Psoas muscle (tissue), 8 donors: ENCODE results near the gene CEP290. TPM values are rescaled to one million over a fixed set of nuclear protein-coding genes. Genes with fewer than 3 reads are reported as not detected.

Experiments
- ATAC-seq, 4 donors: fragments of 200-7000 bp; cut with Tn5 transposase; one replicate each; pipeline ENCODE4 v1.9.1; 2020; ENCODE audit warnings: moderate library complexity in 3 of 4, mild to moderate bottlenecking in 2 of 4
- DNase-seq, 2 donors: peaks; one replicate each; pipeline ENCODE4 v3.0.0-alpha.2; 2020
- H3K27ac ChIP-seq: fragments of 200-600 bp; one replicate; pipeline ENCODE4 v1.8.0; 2022
- H3K27me3 ChIP-seq, 3 donors: fragments of 200-600 bp in 1 of 3; one replicate each; pipeline versions ENCODE4 v1.6.1 to v1.8.0; 2013 to 2022; ENCODE audit warnings: low read length in 2 of 3, mild to moderate bottlenecking in 2 of 3, moderate library complexity in 1 of 3; ENCODE audit not compliant: insufficient read depth in 3 of 3
- H3K36me3 ChIP-seq, 2 donors: fragments of 200-600 bp in 1 of 2; one replicate each; pipeline versions ENCODE4 v1.6.1 to v1.8.0; 2013 to 2022; ENCODE audit warnings: low read depth in 1 of 2, mild to moderate bottlenecking in 1 of 2, moderate library complexity in 1 of 2; ENCODE audit not compliant: insufficient read depth in 1 of 2
- H3K4me1 ChIP-seq: fragments of 200-600 bp; one replicate; pipeline ENCODE4 v1.8.0; 2022
- H3K4me3 ChIP-seq: fragments of 200-600 bp; one replicate; pipeline ENCODE4 v1.8.0; 2022; ENCODE audit warnings: mild to moderate bottlenecking
- H3K9me3 ChIP-seq: fragments of 200-600 bp; one replicate; pipeline ENCODE4 v1.8.0; 2022
- CTCF ChIP-seq: fragments of 200-600 bp; IDR thresholded peaks from one replicate; pipeline ENCODE4 v1.8.0; 2022; ENCODE audit warnings: antibody characterized with exemption
- WGBS, 3 donors: extraction: QIAGEN DNeasy Blood & Tissue Kit; methylation state at CpG; one replicate each; pipeline versions ENCODE4 v1.1.6 to v1.1.7; 2013; 5-methylcytosine and 5-hydroxymethylcytosine counted together
- intact Hi-C, 2 donors: fragments of 100-400 bp; cut with DNase I; formaldehyde crosslinking; loops; one replicate each; pipeline versions ENCODE4 v1.11.0 to v1.14.2; 2022
- polyA plus RNA-seq, 3 donors: library from polyadenylated mRNA; stranded (reverse); fragments of 200-250 nt; gene quantifications; one replicate each; pipeline ENCODE4 v1.2.3, GENCODE V29; 2013
- total RNA-seq, 4 donors: library from RNA; stranded (reverse); fragmentation: NEBNext Ultra II Directional in 2 of 4; extraction: Animal tissue kit (Norgen Biotek cat#: 25700) in 2 of 4; gene quantifications; one replicate each; pipeline versions ENCODE4 v1.2.1 to v1.2.4, GENCODE V29; 2021 to 2023
- donor health status: healthy with polysubstance abuse.
- donor health status: DM: no; HTN: no; CAD: no; lungs with moderate emphysema.
- donor health status: Bipolar disorder and iron deficiency.
- donor health status: healthy.
- donor health status: DM: yes; HTN: yes; CAD: no.
- donor health status: DM: no; HTN: no; CAD: no.
- donor health status: DM: no; HTN: no; CAD: no.
- donor health status: DM: yes; HTN: yes; CAD: no.

The CEP290 gene
- total and polyA plus RNA-seq, 7 donors = 1.8 to 7.8 (median 4.5) TPM

- TF ChIP-seq CTCF = no peak
- H3K4me3 ChIP-seq = no peak overlapping the region
- intact Hi-C loops = no loop called here
- peaks cover 0 to 21% of the 10 kb centered on the region in 2 donors for H3K36me3 ChIP-seq
- no peaks in the 10 kb centered on the region for H3K9me3 ChIP-seq
- ATAC-seq (no peak), DNase-seq (no peak)
- H3K27ac ChIP-seq = no peak overlapping the region
- no peaks in the 10 kb centered on the region for H3K27me3 ChIP-seq
- H3K4me1 ChIP-seq = no peaks in the 10 kb centered on the region
- WGBS, 3 donors = 92 to 97% (median 96%) methylated on average over 1 of the region's 1 CpG
These were observed 14.3 kb upstream of the CEP290 start for GRCh38 chr12:88156075-88156654.

DNA sequence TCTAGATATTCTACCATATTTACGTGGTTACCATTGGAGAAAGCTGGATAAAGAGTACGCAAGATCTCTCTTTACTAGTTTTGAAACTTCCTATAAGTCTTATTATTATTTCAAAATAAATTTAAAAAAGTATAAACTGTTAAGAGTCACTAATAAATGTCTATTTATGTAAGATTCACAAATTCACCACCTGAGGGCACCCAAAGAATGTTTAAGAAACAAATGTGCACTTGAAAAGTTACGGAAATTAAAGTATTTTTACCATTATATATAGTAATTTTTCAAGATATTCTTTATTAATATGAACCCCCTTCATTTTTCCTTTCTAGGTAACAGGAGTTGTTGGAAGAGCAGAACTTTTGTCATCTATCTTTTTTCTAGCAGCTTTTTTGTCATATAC lies 12.1 kb upstream of the CEP290 start:
- H3K4me1 ChIP-seq = no peaks in the 10 kb centered on the region
- peak; percentile 18 for TF ChIP-seq CTCF
- ATAC-seq = no peak
- WGBS, 3 donors = 87 to 92% (median 90%) methylated on average over 3 of the region's 3 CpGs
- no peaks in the 10 kb centered on the region for H3K27me3 ChIP-seq
- DNase-seq = no peak
- intact Hi-C loops = no loop called here
- no peak overlapping the region for H3K4me3 ChIP-seq
- H3K9me3 ChIP-seq = no peaks in the 10 kb centered on the region
- no peak overlapping the region for H3K27ac ChIP-seq
- peaks cover 0 to 11% of the 10 kb centered on the region in 2 donors for H3K36me3 ChIP-seq

DNA sequence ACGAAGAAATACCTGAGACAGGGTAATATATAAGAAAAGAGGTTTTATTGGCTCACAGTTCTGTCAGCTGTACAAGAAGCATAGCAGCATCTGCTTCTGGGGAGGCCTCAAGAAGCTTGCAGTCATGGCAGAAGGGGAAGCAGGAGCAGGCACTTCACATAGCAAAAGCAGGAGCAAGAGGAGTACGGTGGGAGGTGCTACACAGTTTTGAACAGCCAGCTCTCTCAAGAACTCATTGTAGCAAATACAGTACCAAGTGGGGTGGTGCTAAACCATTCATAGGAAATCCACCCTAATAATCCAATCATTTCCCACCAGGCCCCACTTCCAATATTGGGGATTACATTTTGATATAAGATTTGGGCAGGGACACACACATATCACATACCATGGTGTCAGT lies 8.2 kb upstream of the CEP290 start:
- ATAC-seq (no peak), DNase-seq (no peak)
- H3K4me1 ChIP-seq = peaks cover 2% of the 10 kb centered on the region
- WGBS, 3 donors = 89 to 100% (median 99%) methylated on average over 2 of the region's 2 CpGs
- H3K4me3 ChIP-seq = no peak overlapping the region
- no peaks in the 10 kb centered on the region for H3K9me3 ChIP-seq
- no peak overlapping the region for H3K27ac ChIP-seq
- TF ChIP-seq CTCF = no peak
- no peaks in the 10 kb centered on the region for H3K27me3 ChIP-seq
- intact Hi-C loops = no loop called here
- peaks cover 0 to 9% of the 10 kb centered on the region in 2 donors for H3K36me3 ChIP-seq

DNA sequence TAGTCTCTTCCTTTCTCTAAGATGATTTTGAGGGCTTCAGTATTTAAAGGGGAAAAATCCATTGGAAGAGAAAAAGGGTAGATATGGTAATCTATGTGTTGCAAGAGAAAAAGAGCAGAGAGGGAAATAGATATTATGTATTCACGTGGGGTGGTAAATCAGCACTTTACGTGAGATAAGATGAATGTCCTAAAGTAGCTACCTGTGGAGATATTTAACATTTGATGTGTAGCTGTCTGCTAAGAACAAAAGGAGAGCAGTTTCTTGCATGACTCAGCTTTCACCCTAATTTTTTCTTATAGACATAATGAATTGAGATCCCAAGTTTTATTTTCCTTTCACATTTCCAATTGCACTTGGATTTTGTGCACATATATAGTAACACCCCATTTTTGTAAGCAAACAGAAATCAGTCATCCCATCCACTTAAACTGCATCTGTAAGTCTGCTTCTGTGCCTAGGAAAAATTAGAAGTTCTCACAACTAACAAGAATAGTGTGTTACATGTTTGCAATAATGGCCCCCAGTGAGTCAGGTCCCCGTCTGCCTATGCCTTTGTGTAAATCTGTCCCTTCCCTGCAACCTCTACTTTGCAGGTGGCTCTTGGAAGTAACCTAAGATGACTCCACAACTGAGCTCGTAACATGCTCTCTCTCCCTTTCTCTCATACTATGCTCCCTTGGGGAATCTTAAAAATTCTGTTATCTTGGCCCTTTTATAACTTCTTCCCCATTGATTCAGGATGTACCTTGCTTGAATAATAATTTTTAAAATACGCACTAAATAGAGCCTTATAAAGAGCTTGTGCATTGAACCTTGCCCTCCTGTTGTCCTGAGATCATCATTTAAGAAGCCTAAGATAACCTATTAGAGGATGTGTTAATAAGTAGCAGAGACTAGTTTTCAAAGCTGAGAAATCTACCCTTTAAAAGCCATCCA lies 3.9 kb upstream of the CEP290 start:
- no peaks in the 10 kb centered on the region for H3K9me3 ChIP-seq
- peaks cover 0 to 6% of the 10 kb centered on the region in 2 donors for H3K36me3 ChIP-seq
- no peak overlapping the region for H3K27ac ChIP-seq
- 83 to 86% (median 83%) methylated on average over 5 of the region's 5 CpGs for WGBS, 3 donors
- TF ChIP-seq CTCF = no peak
- ATAC-seq (no peak), DNase-seq (no peak)
- intact Hi-C loops = loop anchor here (10.0 kb wide), 2 partner anchors 849 to 1379 kb away; partner anchors contain the start of genes GALNT4 (in 1 of the 2) and POC1B (in 1 of the 2)
- H3K4me3 ChIP-seq = no peak overlapping the region
- peaks cover 16% of the 10 kb centered on the region for H3K4me1 ChIP-seq
- no peaks in the 10 kb centered on the region for H3K27me3 ChIP-seq
